GM12878 (cell line): ENCODE data around the gene ELP4. TPM values are rescaled to one million over a fixed set of nuclear protein-coding genes. Genes with fewer than 3 reads are reported as not detected.

ENCODE experiments used
- ATAC-seq: fragments of 200-7000 bp; cut with Tn5 transposase; 3 replicates; pipeline ENCODE4 v1.9.1; 2020; ENCODE audit warnings: mild to moderate bottlenecking, moderate library complexity
- BruUV-seq: library from RNA; stranded (reverse); fragments of 400-500 nt; replicated peaks from 2 replicates; lab custom pipeline; 2021; lab: Mats Ljungman, UMichigan
- CTCF ChIA-PET: fragments of 300-600 bp; sonication (Branson Sonifier 250); formaldehyde crosslinking; extraction: SDS; loops from one replicate; lab custom pipeline; 2021; ENCODE audit warnings: inconsistent platforms; lab: Yijun Ruan, JAX
- POLR2A ChIA-PET: fragments of 350-600 bp; formaldehyde crosslinking; extraction: SDS; loops from one replicate; lab custom pipeline; 2021; ENCODE audit warnings: inconsistent platforms; lab: Charles Lee
- RAD21 ChIA-PET: fragments of 300-600 bp; sonication (Branson Sonifier 250); formaldehyde crosslinking; loops from one replicate; lab custom pipeline; 2023; ENCODE audit warnings: antibody characterized with exemption; ENCODE audit not compliant: unreplicated experiment; lab: Charles Lee
- SMC1A ChIA-PET: fragments of 300-600 bp; sonication (Branson Sonifier 250); formaldehyde crosslinking; loops from one replicate; lab custom pipeline; 2023; ENCODE audit not compliant: unreplicated experiment, uncharacterized antibody; lab: Charles Lee
- DNase-seq: peaks from one replicate; pipeline ENCODE4 v3.0.0-alpha.2; 2011; ENCODE audit warnings: low read depth, low spot score
- FAIRE-seq: peaks from 3 replicates; lab custom pipeline; 2011; peaks lifted over from hg19 to GRCh38; lab: Jason Lieb, UNC
- H2AFZ ChIP-seq: 2 replicates; pipeline ENCODE4 v1.6.0; 2011; ENCODE audit warnings: low read depth, low read length, control low read depth; ENCODE audit not compliant: control insufficient read depth
- H3K27ac ChIP-seq: 2 replicates; pipeline ENCODE4 v1.5.1; 2011; ENCODE audit warnings: control low read depth; ENCODE audit not compliant: control insufficient read depth, insufficient read depth
- H3K27me3 ChIP-seq, 2 experiments: replicated peaks in 1 of 2; 2 replicates each; pipeline versions ENCODE4 v1.6.0 to v1.6.1; 2011; ENCODE audit warnings: low read length in 1 of 2; ENCODE audit not compliant: control insufficient read depth in 2 of 2, insufficient read depth in 2 of 2
- H3K36me3 ChIP-seq, 2 experiments: 2 replicates each; pipeline ENCODE4 v1.5.1; 2011; ENCODE audit warnings: low read length in 1 of 2; ENCODE audit not compliant: control insufficient read depth in 2 of 2, insufficient read depth in 2 of 2
- H3K4me1 ChIP-seq: 2 replicates; pipeline ENCODE4 v1.6.1; 2011; ENCODE audit warnings: mild to moderate bottlenecking, low read length, moderate library complexity, mixed read lengths; ENCODE audit not compliant: control insufficient read depth, insufficient read depth
- H3K4me2 ChIP-seq: 2 replicates; pipeline ENCODE4 v1.6.0; 2011; ENCODE audit warnings: control low read depth; ENCODE audit not compliant: control insufficient read depth, insufficient read depth
- H3K4me3 ChIP-seq: fragments of 200-600 bp; sonication (generic); 2 replicates; pipeline ENCODE4 v1.5.1; 2016
- H3K79me2 ChIP-seq: 2 replicates; pipeline ENCODE4 v1.6.0; 2011; ENCODE audit warnings: low read length; ENCODE audit not compliant: control insufficient read depth, insufficient read depth
- H3K9ac ChIP-seq: 2 replicates; pipeline ENCODE4 v1.8.0; 2011; ENCODE audit warnings: low read length, control low read depth, mixed read lengths; ENCODE audit not compliant: control insufficient read depth, insufficient read depth
- H3K9me3 ChIP-seq: replicated peaks from 3 replicates; pipeline ENCODE4 v1.5.1; 2011; ENCODE audit warnings: mild to moderate bottlenecking, low read length; ENCODE audit not compliant: control insufficient read depth, insufficient read depth
- H4K20me1 ChIP-seq: 2 replicates; pipeline ENCODE4 v1.6.0; 2011; ENCODE audit not compliant: control insufficient read depth, insufficient read depth
- CBX3 ChIP-seq: fragments of 200-600 bp; sonication (generic); IDR thresholded peaks from 2 replicates; pipeline ENCODE4 v1.6.1; 2016; ENCODE audit warnings: low read depth, borderline replicate concordance
- CHD4 ChIP-seq: fragments of 200-600 bp; sonication (generic); IDR thresholded peaks from 2 replicates; pipeline ENCODE4 v1.6.1; 2016; ENCODE audit warnings: mild to moderate bottlenecking
- E2F4 ChIP-seq: IDR thresholded peaks from 2 replicates; pipeline ENCODE4 v1.6.1; 2012; ENCODE audit warnings: low read depth, low read length, improper control_type of control experiment
- E2F8 ChIP-seq: fragments of 450-650 bp; IDR thresholded peaks from 2 replicates; pipeline ENCODE4 v1.6.1; 2018; ENCODE audit warnings: mild to moderate bottlenecking, low read depth, moderate library complexity; ENCODE audit not compliant: partially characterized antibody
- EP300 ChIP-seq, 2 experiments: fragments of 150-350 bp in 1 of 2; IDR thresholded peaks; 2 replicates each; pipeline ENCODE4 v1.6.1; 2011 to 2012; ENCODE audit warnings: low read depth in 2 of 2, low read length in 2 of 2, borderline replicate concordance in 1 of 2, improper control_type of control experiment in 1 of 2, inconsistent platforms in 1 of 2; ENCODE audit not compliant: control insufficient read depth in 1 of 2
- GABPA ChIP-seq: IDR thresholded peaks from 2 replicates; pipeline ENCODE4 v1.6.1; 2014; ENCODE audit warnings: antibody characterized with exemption, low read depth, mild to moderate bottlenecking, inconsistent platforms
- JUND ChIP-seq: IDR thresholded peaks from 2 replicates; pipeline ENCODE4 v1.6.1; 2012; ENCODE audit warnings: low read depth, mild to moderate bottlenecking, low read length, improper control_type of control experiment, moderate library complexity
- KDM1A ChIP-seq: fragments of 200-600 bp; sonication (generic); IDR thresholded peaks from 2 replicates; pipeline ENCODE4 v1.6.1; 2016; ENCODE audit warnings: borderline replicate concordance
- MEF2B ChIP-seq: fragments of 450-650 bp; IDR thresholded peaks from 2 replicates; pipeline ENCODE4 v1.6.1; 2018; ENCODE audit warnings: mild to moderate bottlenecking, moderate library complexity; ENCODE audit not compliant: partially characterized antibody, poor library complexity, severe bottlenecking
- NR2C2 ChIP-seq: IDR thresholded peaks from 2 replicates; pipeline ENCODE4 v1.6.1; 2011; ENCODE audit warnings: borderline replicate concordance, low read depth; ENCODE audit not compliant: control insufficient read depth, insufficient read length
- PML ChIP-seq: IDR thresholded peaks from 2 replicates; pipeline ENCODE4 v1.6.1; 2012; ENCODE audit warnings: low read length, inconsistent platforms
- RAD21 ChIP-seq: IDR thresholded peaks from 2 replicates; pipeline ENCODE4 v1.6.1; 2011; ENCODE audit warnings: mild to moderate bottlenecking, low read depth, low read length, moderate library complexity; ENCODE audit not compliant: insufficient read depth
- SREBF2 ChIP-seq: IDR thresholded peaks from 2 replicates; pipeline ENCODE4 v1.6.1; 2012; ENCODE audit warnings: mild to moderate bottlenecking, low read length
- TCF3 ChIP-seq: IDR thresholded peaks from 2 replicates; pipeline ENCODE4 v1.6.1; 2012; ENCODE audit warnings: low read depth, mild to moderate bottlenecking, low read length, borderline replicate concordance; ENCODE audit not compliant: insufficient read depth
- WGBS: methylation state at CpG from one replicate; pipeline ENCODE4 v1.1.6; 2016; ENCODE audit warnings: low lambda C conversion rate; ENCODE audit not compliant: insufficient replicate concordance, insufficient coverage; ENCODE audit errors: missing lambda C conversion rate; 5-methylcytosine and 5-hydroxymethylcytosine counted together
- in situ Hi-C: fragments of 300-500 bp; cut with MboI; formaldehyde crosslinking; loops from 9 replicates; pipeline ENCODE4 v1.14.3; 2018; ENCODE audit warnings: mixed read lengths
- intact Hi-C: fragments of 100-400 bp; cut with micrococcal nuclease; formaldehyde crosslinking; loops from one replicate; pipeline ENCODE4 v1.14.2; 2022; ENCODE audit not compliant: unreplicated experiment
- polyA plus RNA-seq, 11 experiments: library from polyadenylated mRNA; depleted of rRNA in 4 of 11; unstranded in 6 of 11; stranded (reverse) in 5 of 11; fragments of >200 nt; fragmentation: Nextera tagmentation in 4 of 11; fragmentation: Illumina TruSeq in 1 of 11; extraction: Ambion mirVana in 4 of 11; extraction: Trizol in 1 of 11; gene quantifications; 1 replicate in 1 of 11; 2 replicates in 10 of 11; pipeline versions ENCODE4 v1.2.1 to v1.2.3, GENCODE V29; 2011 to 2016; ENCODE audit warnings: inconsistent platforms in 2 of 11, missing spikeins in 2 of 11, low read depth in 1 of 11
- total RNA-seq, 4 experiments: library from RNA; depleted of rRNA in 3 of 4; stranded (reverse); fragments of >200 nt in 3 of 4; fragmentation: Illumina TruSeq in 1 of 4; extraction: Trizol in 1 of 4; gene quantifications; 2 replicates each; pipeline versions ENCODE4 v1.2.1 to v1.2.3, GENCODE V29; 2013 to 2021

ELP4 gene
- total and polyA plus RNA-seq, 10 of the 15 experiments (the other 5 are each of a cell fraction or from before 2014, with no cell fraction given): 17.7 to 36.1 (median 27.0) TPM

GRCh38 chr11:31722754-31723153 is 213.2 kb downstream of the ELP4 start:
- no peak for TF ChIP-seq GABPA
- TF ChIP-seq PML: no peak
- TF ChIP-seq JUND: no peak
- TF ChIP-seq E2F4: no peak
- no peaks in the 10 kb centered on the region for H4K20me1 ChIP-seq
- H3K27ac ChIP-seq: no peak overlapping the region
- no peaks in the 10 kb centered on the region for H3K4me1 ChIP-seq
- H3K4me2 ChIP-seq: no peak overlapping the region
- H3K79me2 ChIP-seq: no peaks in the 10 kb centered on the region
- BruUV-seq: no TSS peak
- FAIRE-seq: no peak
- H3K36me3 ChIP-seq: no peaks in the 10 kb centered on the region
- DNase-seq: no peak
- no peak overlapping the region for H3K4me3 ChIP-seq
- ChIA-PET CTCF (no interaction called here), SMC1A (no interaction called here), POLR2A (no interaction called here), RAD21 (no interaction called here)
- H3K9me3 ChIP-seq: no peaks in the 10 kb centered on the region
- intact Hi-C loops: no loop called here
- no peaks in the 10 kb centered on the region for H3K27me3 ChIP-seq
- H3K9ac ChIP-seq: no peak overlapping the region
- no peak for ATAC-seq
- H2AFZ ChIP-seq: no peak overlapping the region
- in situ Hi-C loops: no loop called here
- WGBS: 69% methylated on average over 3 of the region's 3 CpGs

GRCh38 chr11:31725176-31725575 is 215.6 kb downstream of the ELP4 start:
- SMC1A ChIA-PET: no interaction called here
- no peak overlapping the region for H3K27ac ChIP-seq
- H3K4me2 ChIP-seq: no peak overlapping the region
- intact Hi-C loops: no loop called here
- CTCF ChIA-PET: no interaction called here
- no peaks in the 10 kb centered on the region for H3K79me2 ChIP-seq
- in situ Hi-C loops: no loop called here
- H3K27me3 ChIP-seq: no peaks in the 10 kb centered on the region
- no peak overlapping the region for H3K4me3 ChIP-seq
- H2AFZ ChIP-seq: no peak overlapping the region
- no peak for TF ChIP-seq EP300 (IDR thresholded peaks at IDR 0.05; ENCODE audit: borderline replicate concordance in 1 of 2, control insufficient read depth in 1 of 2, low read depth in 2 of 2, low read length in 2 of 2)
- no peak for TF ChIP-seq TCF3
- no peak for TF ChIP-seq RAD21
- TF ChIP-seq CHD4: no peak
- no peak for TF ChIP-seq E2F8
- no peak for TF ChIP-seq MEF2B
- TF ChIP-seq CBX3: no peak
- TF ChIP-seq KDM1A: no peak
- no peak for TF ChIP-seq NR2C2
- TF ChIP-seq SREBF2: no peak
- TF ChIP-seq JUND: no peak
- no peaks in the 10 kb centered on the region for H3K9me3 ChIP-seq
- ATAC-seq (no peak), DNase-seq (no peak), FAIRE-seq (no peak)
- POLR2A ChIA-PET: no interaction called here
- RAD21 ChIA-PET: no interaction called here
- H3K36me3 ChIP-seq: no peaks in the 10 kb centered on the region
- no peak overlapping the region for H3K9ac ChIP-seq
- H3K4me1 ChIP-seq: no peaks in the 10 kb centered on the region
- BruUV-seq: no TSS peak
- H4K20me1 ChIP-seq: no peaks in the 10 kb centered on the region
